ENCODE measurements around the gene TUBGCP3.

DNA sequence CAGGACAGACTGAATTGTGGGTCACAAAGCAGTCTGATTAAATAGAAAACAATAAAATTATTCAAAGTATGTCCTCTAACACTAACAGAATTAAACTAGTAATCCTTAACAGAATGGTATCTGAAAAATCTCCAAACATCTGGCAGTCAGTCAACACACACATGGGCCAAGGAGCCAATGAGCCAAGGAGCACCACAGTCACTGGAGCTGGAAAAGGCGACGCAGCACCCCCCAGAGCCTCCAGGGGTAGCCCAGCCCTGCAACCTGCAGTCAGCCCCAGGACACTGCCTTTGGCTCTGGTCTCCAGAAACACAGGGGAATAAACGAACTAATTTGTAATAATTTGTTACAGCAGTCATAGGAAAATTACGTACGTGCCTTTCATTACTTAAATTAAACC, 12.3 kb downstream of the TUBGCP3 start:
- no peak for TF ChIP-seq CTCF (IDR thresholded peaks at IDR 0.05)
- no peak for TF ChIP-seq POLR2A (IDR thresholded peaks at IDR 0.05)
